GM12878 (cell line): ENCODE results near the gene ZNF396. TPM values are rescaled to one million over a fixed set of nuclear protein-coding genes. Genes with fewer than 3 reads are reported as not detected.

Experiments
- ATAC-seq: fragments of 200-7000 bp; cut with Tn5 transposase; 3 replicates; pipeline ENCODE4 v1.9.1; 2020; ENCODE audit warnings: mild to moderate bottlenecking, moderate library complexity
- BruUV-seq: library from RNA; stranded (reverse); fragments of 400-500 nt; replicated peaks from 2 replicates; lab custom pipeline; 2021; lab: Mats Ljungman, UMichigan
- CTCF ChIA-PET: fragments of 300-600 bp; sonication (Branson Sonifier 250); formaldehyde crosslinking; extraction: SDS; loops from one replicate; lab custom pipeline; 2021; ENCODE audit warnings: inconsistent platforms; lab: Yijun Ruan, JAX
- POLR2A ChIA-PET: fragments of 350-600 bp; formaldehyde crosslinking; extraction: SDS; loops from one replicate; lab custom pipeline; 2021; ENCODE audit warnings: inconsistent platforms; lab: Charles Lee
- RAD21 ChIA-PET: fragments of 300-600 bp; sonication (Branson Sonifier 250); formaldehyde crosslinking; loops from one replicate; lab custom pipeline; 2023; ENCODE audit warnings: antibody characterized with exemption; ENCODE audit not compliant: unreplicated experiment; lab: Charles Lee
- SMC1A ChIA-PET: fragments of 300-600 bp; sonication (Branson Sonifier 250); formaldehyde crosslinking; loops from one replicate; lab custom pipeline; 2023; ENCODE audit not compliant: unreplicated experiment, uncharacterized antibody; lab: Charles Lee
- DNase-seq: peaks from one replicate; pipeline ENCODE4 v3.0.0-alpha.2; 2011; ENCODE audit warnings: low read depth, low spot score
- FAIRE-seq: peaks from 3 replicates; lab custom pipeline; 2011; peaks lifted over from hg19 to GRCh38; lab: Jason Lieb, UNC
- H2AFZ ChIP-seq: 2 replicates; pipeline ENCODE4 v1.6.0; 2011; ENCODE audit warnings: low read depth, low read length, control low read depth; ENCODE audit not compliant: control insufficient read depth
- H3K27ac ChIP-seq: 2 replicates; pipeline ENCODE4 v1.5.1; 2011; ENCODE audit warnings: control low read depth; ENCODE audit not compliant: control insufficient read depth, insufficient read depth
- H3K27me3 ChIP-seq, 2 experiments: replicated peaks in 1 of 2; 2 replicates each; pipeline versions ENCODE4 v1.6.0 to v1.6.1; 2011; ENCODE audit warnings: low read length in 1 of 2; ENCODE audit not compliant: control insufficient read depth in 2 of 2, insufficient read depth in 2 of 2
- H3K36me3 ChIP-seq, 2 experiments: 2 replicates each; pipeline ENCODE4 v1.5.1; 2011; ENCODE audit warnings: low read length in 1 of 2; ENCODE audit not compliant: control insufficient read depth in 2 of 2, insufficient read depth in 2 of 2
- H3K4me1 ChIP-seq: 2 replicates; pipeline ENCODE4 v1.6.1; 2011; ENCODE audit warnings: mild to moderate bottlenecking, low read length, moderate library complexity, mixed read lengths; ENCODE audit not compliant: control insufficient read depth, insufficient read depth
- H3K4me2 ChIP-seq: 2 replicates; pipeline ENCODE4 v1.6.0; 2011; ENCODE audit warnings: control low read depth; ENCODE audit not compliant: control insufficient read depth, insufficient read depth
- H3K4me3 ChIP-seq: fragments of 200-600 bp; sonication (generic); 2 replicates; pipeline ENCODE4 v1.5.1; 2016
- H3K79me2 ChIP-seq: 2 replicates; pipeline ENCODE4 v1.6.0; 2011; ENCODE audit warnings: low read length; ENCODE audit not compliant: control insufficient read depth, insufficient read depth
- H3K9ac ChIP-seq: 2 replicates; pipeline ENCODE4 v1.8.0; 2011; ENCODE audit warnings: low read length, control low read depth, mixed read lengths; ENCODE audit not compliant: control insufficient read depth, insufficient read depth
- H3K9me3 ChIP-seq: replicated peaks from 3 replicates; pipeline ENCODE4 v1.5.1; 2011; ENCODE audit warnings: mild to moderate bottlenecking, low read length; ENCODE audit not compliant: control insufficient read depth, insufficient read depth
- H4K20me1 ChIP-seq: 2 replicates; pipeline ENCODE4 v1.6.0; 2011; ENCODE audit not compliant: control insufficient read depth, insufficient read depth
- PKNOX1 ChIP-seq: fragments of 450-650 bp; IDR thresholded peaks from 2 replicates; pipeline ENCODE4 v1.6.1; 2016; ENCODE audit warnings: mild to moderate bottlenecking
- ZNF687 ChIP-seq: fragments of 450-650 bp; IDR thresholded peaks from 2 replicates; pipeline ENCODE4 v1.6.1; 2017; ENCODE audit warnings: mild to moderate bottlenecking, moderate library complexity
- WGBS: methylation state at CpG from one replicate; pipeline ENCODE4 v1.1.6; 2016; ENCODE audit warnings: low lambda C conversion rate; ENCODE audit not compliant: insufficient replicate concordance, insufficient coverage; ENCODE audit errors: missing lambda C conversion rate; 5-methylcytosine and 5-hydroxymethylcytosine counted together
- in situ Hi-C: fragments of 300-500 bp; cut with MboI; formaldehyde crosslinking; loops from 9 replicates; pipeline ENCODE4 v1.14.3; 2018; ENCODE audit warnings: mixed read lengths
- intact Hi-C: fragments of 100-400 bp; cut with micrococcal nuclease; formaldehyde crosslinking; loops from one replicate; pipeline ENCODE4 v1.14.2; 2022; ENCODE audit not compliant: unreplicated experiment
- polyA plus RNA-seq, 11 experiments: library from polyadenylated mRNA; depleted of rRNA in 4 of 11; unstranded in 6 of 11; stranded (reverse) in 5 of 11; fragments of >200 nt; fragmentation: Nextera tagmentation in 4 of 11; fragmentation: Illumina TruSeq in 1 of 11; extraction: Ambion mirVana in 4 of 11; extraction: Trizol in 1 of 11; gene quantifications; 1 replicate in 1 of 11; 2 replicates in 10 of 11; pipeline versions ENCODE4 v1.2.1 to v1.2.3, GENCODE V29; 2011 to 2016; ENCODE audit warnings: inconsistent platforms in 2 of 11, missing spikeins in 2 of 11, low read depth in 1 of 11
- total RNA-seq, 4 experiments: library from RNA; depleted of rRNA in 3 of 4; stranded (reverse); fragments of >200 nt in 3 of 4; fragmentation: Illumina TruSeq in 1 of 4; extraction: Trizol in 1 of 4; gene quantifications; 2 replicates each; pipeline versions ENCODE4 v1.2.1 to v1.2.3, GENCODE V29; 2013 to 2021

ZNF396 gene
- total and polyA plus RNA-seq, 10 of the 15 experiments (the other 5 are each of a cell fraction or from before 2014, with no cell fraction given) = 0.14 to 0.79 (median 0.47) TPM

GRCh38 chr18:35379421-35379820 lies 2.3 kb upstream of the ZNF396 start:
- no peak overlapping the region for H3K27ac ChIP-seq
- BruUV-seq = no TSS peak
- no peak overlapping the region for H3K4me3 ChIP-seq
- FAIRE-seq (no peak), ATAC-seq (no peak), DNase-seq (no peak)
- ChIA-PET RAD21 (no interaction called here), CTCF (interaction anchor here (1.6 kb wide), 1 partner anchor 571 kb away, joined by 3 read pairs; no protein-coding TSS in a partner anchor), POLR2A (no interaction called here), SMC1A (interaction anchor here (0.8 to 1.8 kb wide), 2 partner anchors 35 to 148 kb away, joined by 3 to 5 read pairs; partner anchors contain the start of gene ZNF24)
- no peaks in the 10 kb centered on the region for H3K9me3 ChIP-seq
- H4K20me1 ChIP-seq = no peaks in the 10 kb centered on the region
- no peaks in the 10 kb centered on the region for H3K79me2 ChIP-seq
- H3K4me2 ChIP-seq = no peak overlapping the region
- H3K4me1 ChIP-seq = no peaks in the 10 kb centered on the region
- no peaks in the 10 kb centered on the region for H3K27me3 ChIP-seq
- intact Hi-C loops = no loop called here
- 36% methylated on average over 2 of the region's 2 CpGs for WGBS
- H3K9ac ChIP-seq = no peak overlapping the region
- no peak overlapping the region for H2AFZ ChIP-seq
- in situ Hi-C loops = no loop called here
- no peaks in the 10 kb centered on the region for H3K36me3 ChIP-seq
- TF ChIP-seq ZNF687 (no peak), PKNOX1 (peak; percentile 57)
